Endothelial cell of umbilical vein (primary cell): ENCODE measurements around the gene LACTBL1.
"Not testable (repeated sequence)": the region's sequence is repeated elsewhere in the genome, so short reads cannot be mapped to it uniquely, and the experiment has no call there.

Source experiments
- CTCF ChIP-seq, 2 donors: IDR thresholded peaks; 1 replicate in 1 of 2; 2 replicates in 1 of 2; pipeline ENCODE4 v1.5.1; 2011; ENCODE audit warnings: low read length in 2 of 2, mild to moderate bottlenecking in 2 of 2, moderate library complexity in 2 of 2, control low read depth in 1 of 2, inconsistent platforms in 1 of 2, low read depth in 1 of 2; ENCODE audit not compliant: insufficient read depth in 1 of 2; ENCODE audit errors: extremely low read depth in 1 of 2
- MYC ChIP-seq: IDR thresholded peaks from one replicate; pipeline ENCODE4 v1.6.1; 2011; ENCODE audit warnings: mild to moderate bottlenecking, low read depth, low read length

GRCh38 chr1:23010025-23010424, 37.4 kb upstream of the LACTBL1 start:
- TF ChIP-seq MYC; CTCF (IDR thresholded peaks at IDR 0.05; ENCODE audit: extremely low read depth in 1 of 2, insufficient read depth in 1 of 2, low read depth in 1 of 2, low read length in 2 of 2): not testable (repeated sequence)
